GM18868 (cell line): ENCODE measurements around the gene GLTPD2.

Experiments
- ATAC-seq: cut with Tn5 transposase; IDR thresholded peaks from one replicate; pipeline ENCODE4 v1.9.1; 2021; ENCODE audit warnings: mild to moderate bottlenecking, moderate library complexity; ENCODE audit not compliant: unreplicated experiment

GLTPD2 gene

GRCh38 chr17:4769628-4770027 lies 19.1 kb upstream of the GLTPD2 start:
- no peak for ATAC-seq

DNA sequence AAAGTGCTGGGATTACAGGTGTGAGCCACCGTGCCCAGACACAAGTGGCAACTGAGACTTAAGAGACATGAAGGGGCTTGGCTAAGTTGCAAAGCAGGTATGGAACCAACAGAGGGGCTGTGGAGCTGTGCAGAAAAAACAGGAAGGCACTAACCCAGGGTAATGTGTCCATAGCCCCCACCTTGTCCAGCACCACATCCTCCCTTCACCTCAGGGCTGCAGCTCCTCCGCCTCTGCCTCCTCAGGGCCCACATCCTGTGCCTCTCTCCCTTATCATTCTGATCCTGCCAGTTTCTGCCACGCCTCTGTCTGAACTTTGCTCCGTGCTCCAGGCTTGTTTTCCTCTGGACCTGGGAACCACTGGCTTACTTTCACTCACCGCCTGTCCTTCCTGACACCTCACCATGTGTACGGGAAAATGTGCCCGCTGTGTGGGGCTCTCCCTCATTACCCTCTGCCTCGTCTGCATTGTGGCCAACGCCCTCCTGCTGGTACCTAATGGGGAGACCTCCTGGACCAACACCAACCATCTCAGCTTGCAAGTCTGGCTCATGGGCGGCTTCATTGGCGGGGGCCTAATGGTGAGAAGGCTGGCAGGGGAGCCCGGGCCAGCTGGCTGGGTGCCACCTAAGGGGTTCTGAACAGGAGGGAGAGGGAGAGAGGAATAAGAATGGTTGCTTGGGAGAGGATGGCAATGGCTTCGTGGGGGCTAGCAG lies 17.1 kb upstream of the GLTPD2 start, which contains the start of gene TM4SF5:
TM4SF5 (plus strand) TSS at position 368 of the 716 bp plus-strand sequence; CDS start at position 405, 37 bp downstream.
- no peak for ATAC-seq

- ATAC-seq = no peak
These were observed 16.5 kb upstream of the GLTPD2 start for GRCh38 chr17:4772235-4772613.

- no peak for ATAC-seq
These were observed 10.6 kb upstream of the GLTPD2 start for GRCh38 chr17:4777969-4778760.

- ATAC-seq = no peak
These were observed 8.3 kb upstream of the GLTPD2 start for GRCh38 chr17:4780325-4780955.

GRCh38 chr17:4782652-4783051 lies 6.1 kb upstream of the GLTPD2 start:
- ATAC-seq = no peak

DNA sequence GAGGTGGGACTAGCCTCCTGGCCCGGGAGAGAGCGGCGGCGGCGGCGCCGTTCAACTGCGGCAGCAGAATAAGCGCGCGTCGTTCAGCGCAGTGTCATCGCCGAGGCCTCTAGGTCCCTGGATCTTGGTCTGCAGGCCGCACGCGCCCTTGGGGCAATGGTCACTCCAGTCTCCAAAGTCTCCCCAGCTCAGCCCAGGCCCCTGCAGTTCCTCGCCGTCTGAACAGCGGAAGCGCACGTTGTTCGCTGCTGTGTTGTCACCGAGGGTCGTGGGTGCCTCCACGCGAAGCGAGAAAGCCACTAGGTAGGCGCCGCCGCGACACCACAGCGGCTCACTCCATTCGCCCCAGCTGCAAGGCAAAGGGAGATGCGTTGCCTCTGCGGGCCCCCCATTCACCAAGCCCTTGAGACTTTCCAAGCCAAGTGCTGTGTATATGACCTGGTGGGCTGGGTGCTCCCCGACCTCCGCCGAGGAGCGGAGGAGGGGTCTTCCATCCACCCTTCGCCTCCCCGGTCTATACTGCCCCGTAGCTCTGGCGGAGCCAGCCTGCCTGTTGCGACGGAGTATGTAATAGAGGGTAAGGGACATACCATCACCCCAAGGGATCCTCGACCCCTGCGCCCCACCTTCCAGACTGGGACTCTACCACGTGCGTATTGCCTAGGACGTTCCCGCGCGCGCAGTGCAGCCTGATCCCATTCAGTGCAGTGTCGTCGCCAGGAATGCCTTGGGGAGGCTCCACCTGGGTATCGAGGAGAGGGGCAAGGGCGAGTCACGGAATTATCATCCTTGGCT lies 3.3 kb upstream of the GLTPD2 start:
- no peak for ATAC-seq

GRCh38 chr17:4786106-4786511 lies 2.7 kb upstream of the GLTPD2 start, which contains the start of gene VMO1:
VMO1 (minus strand) TSS chr17:4786364; CDS start chr17:4786352, 12 bp downstream.
- ATAC-seq = no peak

- no peak for ATAC-seq
These were observed 2.2 kb upstream of the GLTPD2 start for GRCh38 chr17:4786516-4786915.

DNA sequence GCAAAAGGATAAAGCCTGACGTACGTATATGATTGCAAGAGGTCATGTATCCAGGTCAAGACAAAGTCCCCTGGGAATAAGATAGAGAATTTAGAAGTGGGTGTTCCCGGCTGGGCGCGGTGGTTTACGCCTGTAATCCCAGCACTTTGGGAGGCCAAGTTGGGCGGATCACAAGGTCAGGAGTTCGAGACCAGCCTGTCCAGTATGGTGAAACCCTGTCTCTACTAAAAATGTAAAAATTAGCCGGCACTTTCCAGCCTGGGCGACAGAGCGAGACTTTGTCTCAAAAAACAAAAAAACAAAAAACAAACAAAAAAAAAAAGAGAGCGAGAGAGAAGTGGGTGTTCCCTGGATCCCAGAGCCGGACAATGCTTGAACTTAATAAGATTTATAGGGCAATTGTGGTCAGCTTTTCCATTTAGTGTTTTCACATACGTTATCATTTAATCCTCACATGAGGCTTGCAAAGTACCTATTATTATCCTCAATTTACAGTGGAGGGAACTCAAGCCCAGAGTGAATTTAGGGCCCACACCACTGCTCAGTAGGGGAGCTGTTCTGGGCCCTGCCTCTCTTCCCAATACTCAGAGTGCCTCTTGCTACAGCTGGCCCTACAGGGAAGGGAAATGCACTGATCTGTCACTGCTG lies 481 bp upstream of the GLTPD2 start:
- no peak for ATAC-seq

DNA sequence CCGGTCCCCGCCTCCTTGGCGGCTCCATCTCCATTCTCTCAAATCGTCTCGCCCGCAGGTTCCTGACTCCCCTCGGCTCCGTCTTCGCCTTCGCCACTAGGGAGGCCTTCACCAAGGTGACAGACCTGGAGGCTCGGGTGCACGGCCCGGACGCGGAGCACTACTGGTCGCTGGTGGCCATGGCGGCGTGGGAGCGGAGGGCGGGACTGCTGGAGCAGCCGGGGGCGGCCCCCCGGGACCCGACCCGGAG lies 862 bp downstream of the GLTPD2 start:
- no peak for ATAC-seq

DNA sequence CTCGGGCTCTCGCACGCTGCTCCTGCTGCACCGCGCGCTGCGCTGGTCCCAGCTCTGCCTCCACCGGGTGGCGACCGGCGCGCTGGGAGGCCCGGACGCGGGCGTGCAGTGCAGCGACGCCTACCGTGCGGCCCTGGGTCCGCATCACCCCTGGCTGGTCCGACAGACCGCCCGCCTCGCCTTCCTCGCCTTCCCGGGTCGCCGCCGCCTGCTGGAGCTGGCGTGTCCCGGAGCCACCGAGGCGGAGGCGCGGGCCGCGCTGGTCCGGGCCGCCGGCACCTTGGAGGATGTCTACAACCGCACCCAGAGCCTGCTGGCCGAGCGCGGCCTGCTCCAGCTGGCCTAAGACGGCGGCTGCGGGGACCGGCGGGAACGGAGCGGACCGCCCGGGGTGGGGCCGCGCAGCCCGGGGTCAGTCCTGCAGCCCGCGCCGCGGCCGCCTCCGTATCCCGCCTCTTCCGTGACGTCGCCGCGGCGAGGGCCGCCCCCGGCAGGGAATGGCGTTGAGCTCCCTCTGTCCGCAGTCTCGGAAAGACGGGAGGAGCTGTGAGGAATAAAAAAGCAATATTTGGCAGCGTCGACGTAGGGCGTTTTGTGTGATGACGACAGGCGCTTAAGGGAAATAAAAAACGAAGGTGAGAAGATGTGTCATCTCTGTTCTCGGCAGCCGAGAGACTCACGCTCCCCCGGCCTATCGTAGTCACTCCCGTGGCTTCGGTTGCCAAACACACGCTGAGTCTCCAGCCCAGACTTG lies 1.4 kb downstream of the GLTPD2 start:
- peak; percentile 87 for ATAC-seq

DNA sequence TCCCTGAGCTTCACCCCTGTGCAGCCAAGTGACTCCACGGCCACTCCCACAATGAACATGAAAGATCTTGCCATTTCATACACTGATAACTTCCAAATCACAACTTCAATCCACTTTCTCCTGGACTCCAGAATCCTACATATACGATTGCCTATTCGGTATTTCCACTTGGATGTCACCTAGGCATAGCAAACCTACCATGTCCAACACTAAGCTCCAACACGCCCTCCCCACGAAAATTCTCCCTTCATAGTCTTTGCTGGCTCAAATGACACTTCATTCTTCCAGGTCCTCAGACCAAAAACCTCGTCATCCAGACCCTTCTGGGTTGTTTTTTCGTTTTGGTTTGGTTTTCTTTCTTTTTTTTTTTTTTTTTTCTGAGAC lies 1.9 kb downstream of the GLTPD2 start:
- no peak for ATAC-seq

DNA sequence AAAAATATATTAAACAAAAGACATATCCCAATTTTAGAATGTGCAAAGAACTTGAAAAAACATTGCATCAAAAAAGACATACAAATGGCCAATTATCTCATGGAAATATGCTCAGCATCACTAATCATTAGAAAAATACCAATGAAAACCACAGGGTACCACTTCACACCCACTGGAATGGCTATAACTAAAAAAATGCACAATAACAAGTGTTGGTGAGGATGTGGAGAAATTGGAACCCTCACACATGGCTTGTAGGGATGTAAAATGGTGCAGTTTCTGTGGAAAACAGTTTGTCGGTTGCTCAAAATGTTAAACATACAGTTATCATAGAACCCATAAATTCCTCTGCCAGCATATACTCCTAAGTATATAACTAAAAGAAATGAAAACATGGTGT lies 6.4 kb downstream of the GLTPD2 start:
- no peak for ATAC-seq

GRCh38 chr17:4796552-4796920 lies 7.8 kb downstream of the GLTPD2 start:
- no peak for ATAC-seq

DNA sequence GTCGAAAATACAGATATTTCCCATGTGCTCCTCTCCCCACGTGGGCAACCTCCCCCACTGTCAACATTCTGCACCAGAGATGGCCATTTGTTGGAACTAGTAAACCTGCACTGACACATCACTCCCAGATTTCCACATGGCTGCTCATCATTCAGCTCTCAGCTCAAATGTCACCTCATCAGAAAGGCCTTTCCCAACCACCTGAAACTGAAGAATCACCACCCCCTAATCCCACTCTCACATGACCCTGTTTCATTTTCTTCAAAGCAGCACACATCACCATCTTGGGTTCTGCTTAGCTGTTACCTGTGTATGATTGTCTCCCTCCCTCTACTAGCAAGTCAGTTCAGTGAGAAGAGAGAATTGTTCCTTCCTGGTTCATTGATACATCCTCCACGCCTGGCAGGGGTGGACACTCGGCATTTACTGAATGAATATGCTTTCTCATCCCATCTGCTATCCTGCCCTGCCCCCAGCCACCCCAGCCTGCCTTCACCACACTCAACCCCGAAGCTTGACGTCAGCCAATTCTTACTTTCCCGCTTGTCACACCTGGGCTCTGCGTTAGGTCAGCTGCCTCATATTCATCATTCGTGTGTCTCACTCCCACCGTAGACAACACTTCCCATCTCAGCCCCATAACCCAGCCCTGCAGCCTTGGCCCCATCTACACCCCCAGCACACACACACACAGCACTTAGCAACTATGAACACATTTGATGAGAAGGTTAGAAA lies 11.9 kb downstream of the GLTPD2 start:
- ATAC-seq = no peak

DNA sequence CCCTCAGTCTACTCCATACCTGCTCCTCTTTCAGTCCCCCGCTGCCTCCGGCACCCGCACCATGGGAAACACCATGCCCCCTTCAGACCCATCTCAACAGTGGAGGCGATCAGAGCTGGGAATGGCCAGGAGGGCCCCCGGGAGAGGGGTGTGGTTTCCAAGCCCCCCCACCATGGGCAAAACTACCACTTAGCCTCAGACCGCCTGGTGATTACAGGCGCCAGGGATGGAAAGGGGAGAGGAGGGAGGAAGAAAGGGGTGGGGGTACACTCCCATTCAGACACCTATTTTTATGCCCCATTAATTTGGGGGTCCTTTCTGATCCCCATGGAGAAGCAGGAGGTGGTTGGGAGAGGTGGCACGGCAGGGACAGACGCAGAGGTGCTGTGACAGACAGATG lies 13.5 kb downstream of the GLTPD2 start, which contains the start of gene C17orf114:
C17orf114 (minus strand) TSS at position 101 of the 400 bp plus-strand sequence.
- no peak for ATAC-seq

GRCh38 chr17:4806456-4806776 lies 17.7 kb downstream of the GLTPD2 start:
- no peak for ATAC-seq

DNA sequence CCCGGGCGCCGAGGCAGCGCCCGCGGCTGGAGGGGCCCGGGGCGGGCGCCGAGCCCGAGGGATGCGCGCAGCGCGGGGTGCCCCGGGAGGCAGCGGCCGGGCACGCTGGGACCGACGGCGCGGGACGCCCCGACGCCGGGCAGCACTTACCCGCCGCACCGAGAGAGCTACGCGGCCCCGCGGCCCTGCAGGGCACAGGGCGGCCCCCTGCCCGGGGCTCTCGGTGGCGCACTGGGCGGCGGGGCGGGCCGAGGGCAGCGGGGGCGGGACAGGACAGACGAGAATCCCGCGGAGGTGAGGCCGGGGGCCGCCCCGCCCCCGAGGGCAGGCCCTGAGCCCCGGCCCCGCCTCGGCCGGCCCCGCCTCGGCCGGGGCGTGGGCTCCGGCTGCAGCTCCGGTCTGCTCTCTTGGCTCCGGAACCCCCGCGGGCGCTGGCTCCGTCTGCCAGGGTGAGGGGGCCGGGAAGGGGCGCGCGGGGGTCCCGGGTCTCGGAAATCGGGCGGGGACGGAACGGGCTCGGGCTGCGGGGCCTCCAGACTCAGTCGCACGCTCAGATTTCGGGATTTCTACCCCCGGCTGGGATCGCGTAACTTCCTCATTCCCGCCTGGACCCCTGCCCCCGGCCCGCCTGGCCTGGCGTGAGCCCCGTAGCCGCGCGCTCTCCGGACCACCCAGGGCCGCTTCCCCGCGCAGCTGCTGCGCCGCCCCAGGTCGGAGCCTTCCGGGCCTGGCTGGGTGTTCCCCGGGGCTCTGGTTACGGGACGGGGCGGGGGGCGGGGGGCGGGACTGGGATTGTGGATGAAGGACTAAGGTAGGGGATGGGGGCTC lies 18.2 kb downstream of the GLTPD2 start, which contains the start of gene PLD2:
PLD2 (plus strand) TSS at position 376 of the 828 bp plus-strand sequence. CDS start 621 bp downstream, outside the sequence.
- ATAC-seq = peak; percentile 91
